K562 (cell line): ENCODE measurements around the gene FAM177B. TPM values are rescaled to one million over a fixed set of nuclear protein-coding genes. Genes with fewer than 3 reads are reported as not detected.

Source experiments
- CBX3 ChIP-seq, 2 experiments: IDR thresholded peaks; 1 replicate in 1 of 2; 2 replicates in 1 of 2; pipeline ENCODE4 v1.6.1; 2012; ENCODE audit warnings: inconsistent platforms in 2 of 2, low read length in 2 of 2, borderline replicate concordance in 1 of 2, control low read depth in 1 of 2
- ETV5 ChIP-seq: sonication (generic); formaldehyde crosslinking; IDR thresholded peaks from 2 replicates; pipeline ENCODE4 v1.4.0; 2020; ENCODE audit warnings: low read depth, mild to moderate bottlenecking, missing genetic modification reagents
- FOXM1 ChIP-seq, 2 experiments: fragments of 450-650 bp in 1 of 2; sonication (generic) in 1 of 2; formaldehyde crosslinking in 1 of 2; IDR thresholded peaks; 2 replicates each; pipeline versions ENCODE4 v1.6.1 to v1.9.0; 2017 to 2022; ENCODE audit warnings: low read depth in 2 of 2, mild to moderate bottlenecking in 2 of 2, missing genetic modification reagents in 1 of 2, moderate library complexity in 1 of 2
- FOXP4 ChIP-seq: sonication (generic); formaldehyde crosslinking; IDR thresholded peaks from 2 replicates; pipeline ENCODE4 v1.8.0; 2022; ENCODE audit warnings: mild to moderate bottlenecking, missing genetic modification reagents, borderline replicate concordance
- NFE2L1 ChIP-seq: fragments of 450-650 bp; IDR thresholded peaks from 2 replicates; pipeline ENCODE4 v1.6.1; 2016; ENCODE audit warnings: missing genetic modification characterization, low read depth, mild to moderate bottlenecking, missing compliant biosample characterization, moderate library complexity, borderline replicate concordance
- PCBP1 ChIP-seq: fragments of 200-400 bp; formaldehyde crosslinking; IDR thresholded peaks from 2 replicates; pipeline ENCODE4 v1.6.1; 2018; ENCODE audit warnings: mild to moderate bottlenecking, low read depth, low read length; ENCODE audit not compliant: poor library complexity, severe bottlenecking
- POLR2AphosphoS2 ChIP-seq: IDR thresholded peaks from 2 replicates; pipeline ENCODE4 v1.6.1; 2012; ENCODE audit warnings: low read length, improper control_type of control experiment
- POLR3G ChIP-seq: IDR thresholded peaks from 2 replicates; pipeline ENCODE4 v1.6.1; 2011; ENCODE audit not compliant: insufficient read length, insufficient replicate concordance; ENCODE audit errors: extremely low read depth
- RB1 ChIP-seq: fragments of 450-650 bp; IDR thresholded peaks from 2 replicates; pipeline ENCODE4 v1.6.1; 2017; ENCODE audit warnings: low read depth, mild to moderate bottlenecking
- TCFL5 ChIP-seq: fragments of 250-450 bp; sonication (Bioruptor Pico); conservative IDR thresholded peaks from 2 replicates; pipeline ENCODE4 v1.6.1; 2021; ENCODE audit warnings: mild to moderate bottlenecking, moderate library complexity, matching md5 sums
- YY1 ChIP-seq, 3 experiments: IDR thresholded peaks; 2 replicates each; pipeline ENCODE4 v1.6.1; 2011; ENCODE audit warnings: low read length in 2 of 3, mild to moderate bottlenecking in 2 of 3, moderate library complexity in 2 of 3, borderline replicate concordance in 1 of 3, control low read depth in 1 of 3, low read depth in 1 of 3; ENCODE audit not compliant: insufficient read depth in 3 of 3, insufficient replicate concordance in 2 of 3, control insufficient read depth in 1 of 3, insufficient read length in 1 of 3; ENCODE audit errors: extremely low read depth in 1 of 3
- ZNF41 ChIP-seq: fragments of 250-450 bp; sonication (Bioruptor Pico); conservative IDR thresholded peaks from 2 replicates; pipeline ENCODE4 v1.4.0; 2020; ENCODE audit warnings: mild to moderate bottlenecking
- polyA plus RNA-seq, 8 experiments: library from polyadenylated mRNA; depleted of rRNA in 4 of 8; stranded (reverse) in 5 of 8; unstranded in 3 of 8; fragments of >200 nt; fragmentation: Nextera tagmentation in 2 of 8; fragmentation: Illumina TruSeq in 1 of 8; extraction: Ambion mirVana in 2 of 8; extraction: Trizol in 1 of 8; gene quantifications; 2 replicates each; pipeline versions ENCODE4 v1.2.1 to v1.2.3, GENCODE V29; 2011 to 2014; ENCODE audit warnings: inconsistent platforms in 1 of 8, missing spikeins in 1 of 8
- total RNA-seq, 7 experiments: library from RNA; depleted of rRNA in 6 of 7; stranded (reverse); fragments of >200 nt in 6 of 7; fragmentation: Illumina TruSeq in 2 of 7; extraction: Trizol in 2 of 7; gene quantifications; 2 replicates each; pipeline versions ENCODE4 v1.2.1 to v1.2.3, GENCODE V29; 2011 to 2021; ENCODE audit warnings: low replicate concordance in 1 of 7
- TF ChIP-seq, protein P1 (sequence below), 2 experiments: fragments of 250-450 bp in 1 of 2; fragments of 450-650 bp in 1 of 2; sonication (Bioruptor Pico) in 1 of 2; IDR thresholded peaks; 2 replicates each; pipeline versions ENCODE4 v1.6.1 to v1.8.0; 2016 to 2021; ENCODE audit warnings: mild to moderate bottlenecking in 2 of 2, moderate library complexity in 2 of 2, missing compliant biosample characterization in 1 of 2, missing genetic modification characterization in 1 of 2
- TF ChIP-seq, protein P2 (sequence below): fragments of 250-450 bp; sonication (Bioruptor Pico); IDR thresholded peaks from 2 replicates; pipeline ENCODE4 v1.8.0; 2021; ENCODE audit warnings: moderate library complexity, mild to moderate bottlenecking, inconsistent platforms
- TF ChIP-seq, protein P3 (sequence below): sonication (generic); formaldehyde crosslinking; IDR thresholded peaks from 2 replicates; pipeline ENCODE4 v1.8.1; 2023; ENCODE audit warnings: mild to moderate bottlenecking, missing genetic modification reagents
- TF ChIP-seq, protein P4 (sequence below): IDR thresholded peaks from 3 replicates; pipeline ENCODE4 v1.6.1; 2011; ENCODE audit warnings: borderline replicate concordance, mild to moderate bottlenecking; ENCODE audit not compliant: insufficient read length, insufficient read depth

Gene FAM177B
- total and polyA plus RNA-seq, 9 of the 15 experiments (the other 6 are each of a cell fraction or from before 2014, with no cell fraction given) = not detected

DNA sequence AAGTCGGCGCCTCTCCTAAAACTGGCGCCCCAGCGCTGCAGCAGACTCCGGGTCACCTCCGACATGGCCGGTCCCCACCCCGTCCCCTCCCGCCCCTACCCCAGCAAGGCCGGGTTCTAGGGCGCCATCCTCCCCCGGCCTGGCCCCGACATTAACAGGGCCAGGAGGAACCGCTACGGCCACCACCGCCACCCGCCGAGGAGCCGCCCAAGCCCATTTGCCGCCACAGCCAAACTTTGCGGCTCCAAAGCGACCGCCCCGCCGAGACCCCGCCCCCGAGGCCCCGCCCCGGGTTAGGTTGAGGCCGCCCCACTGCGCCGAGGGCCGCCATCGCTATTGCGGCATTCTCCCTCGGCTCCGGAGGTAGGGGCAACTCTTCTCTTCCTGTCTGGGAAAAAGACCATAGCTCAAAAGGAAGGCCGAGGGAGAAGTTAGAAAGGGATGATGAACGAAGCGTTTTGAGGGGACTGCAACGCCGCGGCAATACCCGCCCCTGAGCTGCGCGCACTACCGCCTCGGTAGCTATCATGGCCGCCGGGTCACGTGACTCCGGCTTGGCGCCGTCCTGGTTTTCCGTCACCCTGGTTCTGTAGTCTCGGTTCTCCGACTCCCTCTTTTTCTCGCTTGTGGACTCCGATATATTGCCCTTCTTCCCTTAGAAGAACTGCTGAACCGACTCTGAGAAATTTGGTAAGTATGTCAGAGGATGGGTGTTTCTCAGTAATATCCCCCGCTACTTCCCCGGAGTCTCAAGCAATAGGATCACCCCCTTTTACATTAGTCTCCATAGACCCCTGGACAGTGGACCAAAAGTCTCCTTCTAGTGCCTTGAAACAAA lies 24.5 kb upstream of the FAM177B start, which contains the start of the genes AIDA and BROX (continued):
- TF ChIP-seq ETV5 (CRISPR knock-in tag) (no peak; the same call in 1 of the 2 replicates), RB1 (peak; percentile 90), TCFL5 (CRISPR knock-in tag) (0 out of 2 replicates have a peak, but pooled peaks have one; percentile 38), ZNF41 (CRISPR knock-in tag) (peak; percentile 69; the same call in 1 of the 2 replicates), NFE2L1 (tag) (no peak), FOXM1 (IDR thresholded peaks at IDR 0.05; ENCODE audit: low read depth) (no peak), FOXM1 (CRISPR knock-in tag; IDR thresholded peaks at IDR 0.05; ENCODE audit: low read depth) (no peak), FOXP4 (CRISPR knock-in tag) (no peak; the same call in 1 of the 2 replicates), PCBP1 (peak; percentile 58), POLR3G (no peak), CBX3 (IDR thresholded peaks at IDR 0.05; ENCODE audit: borderline replicate concordance in 1 of 2, low read length in 2 of 2) (no peak), POLR2AphosphoS2 (no peak), YY1 (IDR thresholded peaks at IDR 0.05; ENCODE audit: borderline replicate concordance in 1 of 3, control insufficient read depth in 1 of 3, extremely low read depth in 1 of 3, insufficient read depth in 3 of 3, insufficient read length in 1 of 3, insufficient replicate concordance in 2 of 3, low read depth in 1 of 3, low read length in 2 of 3) (peak; percentile 98 to 99 (median 98))
- TF ChIP-seq, protein P1, sequence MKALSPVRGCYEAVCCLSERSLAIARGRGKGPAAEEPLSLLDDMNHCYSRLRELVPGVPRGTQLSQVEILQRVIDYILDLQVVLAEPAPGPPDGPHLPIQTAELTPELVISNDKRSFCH (CRISPR knock-in tag; IDR thresholded peaks at IDR 0.05) = no peak
- TF ChIP-seq, protein P1 (tag; IDR thresholded peaks at IDR 0.05) = peak; percentile 89
- TF ChIP-seq, protein P2, sequence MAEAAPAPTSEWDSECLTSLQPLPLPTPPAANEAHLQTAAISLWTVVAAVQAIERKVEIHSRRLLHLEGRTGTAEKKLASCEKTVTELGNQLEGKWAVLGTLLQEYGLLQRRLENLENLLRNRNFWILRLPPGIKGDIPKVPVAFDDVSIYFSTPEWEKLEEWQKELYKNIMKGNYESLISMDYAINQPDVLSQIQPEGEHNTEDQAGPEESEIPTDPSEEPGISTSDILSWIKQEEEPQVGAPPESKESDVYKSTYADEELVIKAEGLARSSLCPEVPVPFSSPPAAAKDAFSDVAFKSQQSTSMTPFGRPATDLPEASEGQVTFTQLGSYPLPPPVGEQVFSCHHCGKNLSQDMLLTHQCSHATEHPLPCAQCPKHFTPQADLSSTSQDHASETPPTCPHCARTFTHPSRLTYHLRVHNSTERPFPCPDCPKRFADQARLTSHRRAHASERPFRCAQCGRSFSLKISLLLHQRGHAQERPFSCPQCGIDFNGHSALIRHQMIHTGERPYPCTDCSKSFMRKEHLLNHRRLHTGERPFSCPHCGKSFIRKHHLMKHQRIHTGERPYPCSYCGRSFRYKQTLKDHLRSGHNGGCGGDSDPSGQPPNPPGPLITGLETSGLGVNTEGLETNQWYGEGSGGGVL (CRISPR knock-in tag) = no peak
- TF ChIP-seq, protein P3, sequence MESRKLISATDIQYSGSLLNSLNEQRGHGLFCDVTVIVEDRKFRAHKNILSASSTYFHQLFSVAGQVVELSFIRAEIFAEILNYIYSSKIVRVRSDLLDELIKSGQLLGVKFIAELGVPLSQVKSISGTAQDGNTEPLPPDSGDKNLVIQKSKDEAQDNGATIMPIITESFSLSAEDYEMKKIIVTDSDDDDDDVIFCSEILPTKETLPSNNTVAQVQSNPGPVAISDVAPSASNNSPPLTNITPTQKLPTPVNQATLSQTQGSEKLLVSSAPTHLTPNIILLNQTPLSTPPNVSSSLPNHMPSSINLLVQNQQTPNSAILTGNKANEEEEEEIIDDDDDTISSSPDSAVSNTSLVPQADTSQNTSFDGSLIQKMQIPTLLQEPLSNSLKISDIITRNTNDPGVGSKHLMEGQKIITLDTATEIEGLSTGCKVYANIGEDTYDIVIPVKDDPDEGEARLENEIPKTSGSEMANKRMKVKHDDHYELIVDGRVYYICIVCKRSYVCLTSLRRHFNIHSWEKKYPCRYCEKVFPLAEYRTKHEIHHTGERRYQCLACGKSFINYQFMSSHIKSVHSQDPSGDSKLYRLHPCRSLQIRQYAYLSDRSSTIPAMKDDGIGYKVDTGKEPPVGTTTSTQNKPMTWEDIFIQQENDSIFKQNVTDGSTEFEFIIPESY (CRISPR knock-in tag) = no peak
- TF ChIP-seq, protein P4, sequence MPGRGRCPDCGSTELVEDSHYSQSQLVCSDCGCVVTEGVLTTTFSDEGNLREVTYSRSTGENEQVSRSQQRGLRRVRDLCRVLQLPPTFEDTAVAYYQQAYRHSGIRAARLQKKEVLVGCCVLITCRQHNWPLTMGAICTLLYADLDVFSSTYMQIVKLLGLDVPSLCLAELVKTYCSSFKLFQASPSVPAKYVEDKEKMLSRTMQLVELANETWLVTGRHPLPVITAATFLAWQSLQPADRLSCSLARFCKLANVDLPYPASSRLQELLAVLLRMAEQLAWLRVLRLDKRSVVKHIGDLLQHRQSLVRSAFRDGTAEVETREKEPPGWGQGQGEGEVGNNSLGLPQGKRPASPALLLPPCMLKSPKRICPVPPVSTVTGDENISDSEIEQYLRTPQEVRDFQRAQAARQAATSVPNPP = no peak
